GM23338 (cell line): ENCODE measurements around the gene MYO16. TPM values are rescaled to one million over a fixed set of nuclear protein-coding genes. Genes with fewer than 3 reads are reported as not detected.

Source experiments
- ATAC-seq: fragments of 200-7000 bp; cut with Tn5 transposase; 3 replicates; pipeline ENCODE4 v1.9.1; 2020
- DNase-seq: peaks from one replicate; pipeline ENCODE4 v3.0.0-alpha.2; 2015; ENCODE audit warnings: low spot score
- H2AFZ ChIP-seq: fragments of 200-600 bp; sonication (generic); 2 replicates; pipeline ENCODE4 v1.8.0; 2016; ENCODE audit warnings: antibody characterized with exemption, mild to moderate bottlenecking, moderate library complexity
- H3F3A ChIP-seq: fragments of 200-600 bp; sonication (generic); replicated peaks from 2 replicates; pipeline ENCODE4 v1.8.0; 2017; ENCODE audit warnings: antibody characterized with exemption, mixed run types, low read depth
- H3K27ac ChIP-seq: fragments of 200-600 bp; sonication (generic); 2 replicates; pipeline ENCODE4 v1.6.1; 2016; ENCODE audit warnings: low read depth
- H3K27me3 ChIP-seq: fragments of 200-600 bp; sonication (generic); 2 replicates; pipeline ENCODE4 v1.8.0; 2016; ENCODE audit warnings: mild to moderate bottlenecking, mixed run types, moderate library complexity; ENCODE audit not compliant: insufficient read depth
- H3K36me3 ChIP-seq: fragments of 200-600 bp; sonication (generic); 2 replicates; pipeline ENCODE4 v1.8.0; 2016; ENCODE audit warnings: mild to moderate bottlenecking; ENCODE audit not compliant: insufficient read depth
- H3K4me1 ChIP-seq: fragments of 200-600 bp; sonication (generic); 2 replicates; pipeline ENCODE4 v1.8.0; 2016; ENCODE audit warnings: mild to moderate bottlenecking, moderate library complexity; ENCODE audit not compliant: insufficient read depth
- H3K4me2 ChIP-seq: fragments of 200-600 bp; sonication (generic); 2 replicates; pipeline ENCODE4 v1.7.1; 2017; ENCODE audit warnings: mixed run types
- H3K4me3 ChIP-seq: fragments of 200-600 bp; sonication (generic); 2 replicates; pipeline ENCODE4 v1.6.1; 2016; ENCODE audit warnings: mixed run types
- H3K79me2 ChIP-seq: fragments of 200-600 bp; sonication (generic); replicated peaks from 2 replicates; pipeline ENCODE4 v1.8.0; 2017; ENCODE audit warnings: mild to moderate bottlenecking; ENCODE audit not compliant: insufficient read depth
- H3K9me2 ChIP-seq: fragments of 200-600 bp; sonication (generic); 2 replicates; pipeline ENCODE4 v1.8.0; 2017; ENCODE audit not compliant: insufficient read depth
- H4K20me1 ChIP-seq: fragments of 200-600 bp; sonication (generic); replicated peaks from 2 replicates; pipeline ENCODE4 v1.8.0; 2017; ENCODE audit warnings: mild to moderate bottlenecking; ENCODE audit not compliant: insufficient read depth
- H3K27ac Mint-ChIP-seq: 2 replicates; pipeline ENCODE4 v1.8.0; 2020; ENCODE audit warnings: inconsistent platforms, mild to moderate bottlenecking, moderate library complexity, mixed read lengths
- H3K27me3 Mint-ChIP-seq: 3 replicates; pipeline ENCODE4 v1.8.0; 2022; ENCODE audit warnings: low read depth, mild to moderate bottlenecking, moderate library complexity, mixed read lengths, inconsistent platforms; ENCODE audit not compliant: insufficient read depth, poor library complexity
- H3K36me3 Mint-ChIP-seq: 3 replicates; pipeline ENCODE4 v1.8.0; 2021; ENCODE audit warnings: low read depth, mild to moderate bottlenecking, inconsistent platforms, moderate library complexity, mixed read lengths
- H3K4me1 Mint-ChIP-seq: 3 replicates; pipeline ENCODE4 v1.8.0; 2020; ENCODE audit warnings: mild to moderate bottlenecking, inconsistent platforms, mixed read lengths
- H3K4me3 Mint-ChIP-seq: 3 replicates; pipeline ENCODE4 v1.8.0; 2021; ENCODE audit warnings: moderate library complexity, mild to moderate bottlenecking, inconsistent platforms, mixed read lengths
- H3K9me3 Mint-ChIP-seq: 3 replicates; pipeline ENCODE4 v1.8.0; 2020; ENCODE audit warnings: moderate library complexity, mild to moderate bottlenecking, inconsistent platforms, mixed read lengths
- CREB1 ChIP-seq: fragments of 250-450 bp; sonication (Bioruptor Pico); IDR thresholded peaks from 2 replicates; pipeline ENCODE4 v1.5.0; 2020; ENCODE audit warnings: low read depth, mild to moderate bottlenecking, moderate library complexity
- EZH2 ChIP-seq: fragments of 200-600 bp; sonication (generic); IDR thresholded peaks from one replicate; pipeline ENCODE4 v1.8.0; 2017; ENCODE audit warnings: antibody characterized with exemption, mild to moderate bottlenecking, low read depth; ENCODE audit not compliant: unreplicated experiment
- EZH2phosphoT487 ChIP-seq: fragments of 200-600 bp; sonication (generic); IDR thresholded peaks from one replicate; pipeline ENCODE4 v1.8.1; 2018; ENCODE audit warnings: antibody characterized with exemption; ENCODE audit not compliant: unreplicated experiment
- JUNB ChIP-seq: IDR thresholded peaks from one replicate; pipeline ENCODE4 v1.6.1; 2016; ENCODE audit warnings: antibody characterized with exemption; ENCODE audit not compliant: unreplicated experiment
- NANOG ChIP-seq: IDR thresholded peaks from 2 replicates; pipeline ENCODE4 v1.6.1; 2016; ENCODE audit warnings: antibody characterized with exemption, borderline replicate concordance
- POLR2AphosphoS5 ChIP-seq: IDR thresholded peaks from 2 replicates; pipeline ENCODE4 v1.6.1; 2016; ENCODE audit warnings: antibody characterized with exemption, low read depth
- STAT1 ChIP-seq: IDR thresholded peaks from one replicate; pipeline ENCODE4 v1.6.1; 2016; ENCODE audit warnings: antibody characterized with exemption; ENCODE audit not compliant: unreplicated experiment
- ZNF114 ChIP-seq: fragments of 250-450 bp; sonication (Bioruptor Pico); IDR thresholded peaks from 2 replicates; pipeline ENCODE4 v1.5.0; 2020; ENCODE audit warnings: mild to moderate bottlenecking, moderate library complexity
- ZNF331 ChIP-seq: fragments of 250-450 bp; sonication (Bioruptor Pico); IDR thresholded peaks from 2 replicates; pipeline ENCODE4 v1.5.0; 2020; ENCODE audit warnings: low read depth, mild to moderate bottlenecking, moderate library complexity
- polyA plus RNA-seq: library from polyadenylated mRNA; unstranded; fragments of >200 nt; fragmentation: Nextera tagmentation; extraction: Ambion mirVana; gene quantifications from 2 replicates; pipeline ENCODE4 v1.2.1, GENCODE V29; 2016
- total RNA-seq: library from RNA; depleted of rRNA; stranded (reverse); fragments of >200 nt; shearing (Covaris generic); gene quantifications from 2 replicates; pipeline ENCODE4 v1.2.3, GENCODE V29; 2014
- TF ChIP-seq, protein P1 (sequence below): IDR thresholded peaks from one replicate; pipeline ENCODE4 v1.6.1; 2018; ENCODE audit warnings: antibody characterized with exemption; ENCODE audit not compliant: unreplicated experiment
- TF ChIP-seq, protein P2 (sequence below): fragments of 250-450 bp; sonication (Bioruptor Pico); IDR thresholded peaks from 2 replicates; pipeline ENCODE4 v1.5.0; 2020; ENCODE audit warnings: mild to moderate bottlenecking, moderate library complexity
- TF ChIP-seq, protein P3 (sequence below): IDR thresholded peaks from 2 replicates; pipeline ENCODE4 v1.6.1; 2016; ENCODE audit warnings: antibody characterized with exemption
- TF ChIP-seq, protein P4 (sequence below), 2 experiments: fragments of 200-600 bp in 1 of 2; sonication (generic) in 1 of 2; conservative IDR thresholded peaks; 2 replicates each; pipeline versions ENCODE4 v1.5.1 to v1.6.1; 2016 to 2017; ENCODE audit warnings: antibody characterized with exemption in 2 of 2, low read depth in 2 of 2, mild to moderate bottlenecking in 2 of 2, moderate library complexity in 1 of 2

The MYO16 gene
- total and polyA plus RNA-seq, 2 experiments from 2014 or later: 0.10 to 0.13 TPM

DNA sequence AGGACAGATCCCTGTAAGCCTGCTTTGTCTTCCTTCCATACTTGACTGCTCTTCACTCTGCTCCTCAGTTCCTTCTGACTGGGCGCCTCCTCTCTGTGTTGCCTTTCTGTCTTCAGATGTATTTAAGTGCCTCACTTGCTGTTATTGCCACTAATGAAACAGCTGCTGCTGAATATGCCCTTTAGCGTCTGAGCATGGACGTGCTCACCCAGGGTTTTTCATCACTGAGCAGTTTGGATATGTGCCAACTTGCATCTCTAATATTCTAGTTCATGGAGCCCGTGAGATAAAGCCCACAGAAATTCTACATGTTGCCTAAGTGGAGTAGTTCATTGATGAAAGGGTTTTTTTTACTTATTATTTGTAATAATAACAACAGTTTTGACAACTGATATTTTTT, 198.2 kb downstream of the MYO16 start:
- Histone ChIP-seq H3F3A (no peaks in the 10 kb centered on the region), H3K36me3 (no peaks in the 10 kb centered on the region), H2AFZ (no peak overlapping the region), H3K27me3 (no peaks in the 10 kb centered on the region), H4K20me1 (no peaks in the 10 kb centered on the region), H3K9me2 (no peaks in the 10 kb centered on the region; the same call in 1 of the 2 replicates), H3K4me1 (no peaks in the 10 kb centered on the region), H3K4me3 (no peak overlapping the region), H3K4me2 (no peak overlapping the region), H3K27ac (no peak overlapping the region), H3K79me2 (no peaks in the 10 kb centered on the region)
- Mint-ChIP-seq H3K27me3 (no peaks in the 10 kb centered on the region), H3K4me3 (no peak overlapping the region), H3K36me3 (peaks cover 13% of the 10 kb centered on the region; the same call in 2 of the 3 replicates), H3K27ac (no peak overlapping the region), H3K4me1 (no peaks in the 10 kb centered on the region), H3K9me3 (peaks cover 22% of the 10 kb centered on the region)
- ATAC-seq (no peak), DNase-seq (no peak)
- TF ChIP-seq ZNF331 (CRISPR knock-in tag) (no peak), CREB1 (no peak), JUNB (no peak), NANOG (no peak), POLR2AphosphoS5 (no peak), ZNF114 (CRISPR knock-in tag) (no peak), EZH2 (no peak), STAT1 (no peak), EZH2phosphoT487 (no peak)
- TF ChIP-seq, protein P1, sequence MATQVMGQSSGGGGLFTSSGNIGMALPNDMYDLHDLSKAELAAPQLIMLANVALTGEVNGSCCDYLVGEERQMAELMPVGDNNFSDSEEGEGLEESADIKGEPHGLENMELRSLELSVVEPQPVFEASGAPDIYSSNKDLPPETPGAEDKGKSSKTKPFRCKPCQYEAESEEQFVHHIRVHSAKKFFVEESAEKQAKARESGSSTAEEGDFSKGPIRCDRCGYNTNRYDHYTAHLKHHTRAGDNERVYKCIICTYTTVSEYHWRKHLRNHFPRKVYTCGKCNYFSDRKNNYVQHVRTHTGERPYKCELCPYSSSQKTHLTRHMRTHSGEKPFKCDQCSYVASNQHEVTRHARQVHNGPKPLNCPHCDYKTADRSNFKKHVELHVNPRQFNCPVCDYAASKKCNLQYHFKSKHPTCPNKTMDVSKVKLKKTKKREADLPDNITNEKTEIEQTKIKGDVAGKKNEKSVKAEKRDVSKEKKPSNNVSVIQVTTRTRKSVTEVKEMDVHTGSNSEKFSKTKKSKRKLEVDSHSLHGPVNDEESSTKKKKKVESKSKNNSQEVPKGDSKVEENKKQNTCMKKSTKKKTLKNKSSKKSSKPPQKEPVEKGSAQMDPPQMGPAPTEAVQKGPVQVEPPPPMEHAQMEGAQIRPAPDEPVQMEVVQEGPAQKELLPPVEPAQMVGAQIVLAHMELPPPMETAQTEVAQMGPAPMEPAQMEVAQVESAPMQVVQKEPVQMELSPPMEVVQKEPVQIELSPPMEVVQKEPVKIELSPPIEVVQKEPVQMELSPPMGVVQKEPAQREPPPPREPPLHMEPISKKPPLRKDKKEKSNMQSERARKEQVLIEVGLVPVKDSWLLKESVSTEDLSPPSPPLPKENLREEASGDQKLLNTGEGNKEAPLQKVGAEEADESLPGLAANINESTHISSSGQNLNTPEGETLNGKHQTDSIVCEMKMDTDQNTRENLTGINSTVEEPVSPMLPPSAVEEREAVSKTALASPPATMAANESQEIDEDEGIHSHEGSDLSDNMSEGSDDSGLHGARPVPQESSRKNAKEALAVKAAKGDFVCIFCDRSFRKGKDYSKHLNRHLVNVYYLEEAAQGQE: no peak
- TF ChIP-seq, protein P2, sequence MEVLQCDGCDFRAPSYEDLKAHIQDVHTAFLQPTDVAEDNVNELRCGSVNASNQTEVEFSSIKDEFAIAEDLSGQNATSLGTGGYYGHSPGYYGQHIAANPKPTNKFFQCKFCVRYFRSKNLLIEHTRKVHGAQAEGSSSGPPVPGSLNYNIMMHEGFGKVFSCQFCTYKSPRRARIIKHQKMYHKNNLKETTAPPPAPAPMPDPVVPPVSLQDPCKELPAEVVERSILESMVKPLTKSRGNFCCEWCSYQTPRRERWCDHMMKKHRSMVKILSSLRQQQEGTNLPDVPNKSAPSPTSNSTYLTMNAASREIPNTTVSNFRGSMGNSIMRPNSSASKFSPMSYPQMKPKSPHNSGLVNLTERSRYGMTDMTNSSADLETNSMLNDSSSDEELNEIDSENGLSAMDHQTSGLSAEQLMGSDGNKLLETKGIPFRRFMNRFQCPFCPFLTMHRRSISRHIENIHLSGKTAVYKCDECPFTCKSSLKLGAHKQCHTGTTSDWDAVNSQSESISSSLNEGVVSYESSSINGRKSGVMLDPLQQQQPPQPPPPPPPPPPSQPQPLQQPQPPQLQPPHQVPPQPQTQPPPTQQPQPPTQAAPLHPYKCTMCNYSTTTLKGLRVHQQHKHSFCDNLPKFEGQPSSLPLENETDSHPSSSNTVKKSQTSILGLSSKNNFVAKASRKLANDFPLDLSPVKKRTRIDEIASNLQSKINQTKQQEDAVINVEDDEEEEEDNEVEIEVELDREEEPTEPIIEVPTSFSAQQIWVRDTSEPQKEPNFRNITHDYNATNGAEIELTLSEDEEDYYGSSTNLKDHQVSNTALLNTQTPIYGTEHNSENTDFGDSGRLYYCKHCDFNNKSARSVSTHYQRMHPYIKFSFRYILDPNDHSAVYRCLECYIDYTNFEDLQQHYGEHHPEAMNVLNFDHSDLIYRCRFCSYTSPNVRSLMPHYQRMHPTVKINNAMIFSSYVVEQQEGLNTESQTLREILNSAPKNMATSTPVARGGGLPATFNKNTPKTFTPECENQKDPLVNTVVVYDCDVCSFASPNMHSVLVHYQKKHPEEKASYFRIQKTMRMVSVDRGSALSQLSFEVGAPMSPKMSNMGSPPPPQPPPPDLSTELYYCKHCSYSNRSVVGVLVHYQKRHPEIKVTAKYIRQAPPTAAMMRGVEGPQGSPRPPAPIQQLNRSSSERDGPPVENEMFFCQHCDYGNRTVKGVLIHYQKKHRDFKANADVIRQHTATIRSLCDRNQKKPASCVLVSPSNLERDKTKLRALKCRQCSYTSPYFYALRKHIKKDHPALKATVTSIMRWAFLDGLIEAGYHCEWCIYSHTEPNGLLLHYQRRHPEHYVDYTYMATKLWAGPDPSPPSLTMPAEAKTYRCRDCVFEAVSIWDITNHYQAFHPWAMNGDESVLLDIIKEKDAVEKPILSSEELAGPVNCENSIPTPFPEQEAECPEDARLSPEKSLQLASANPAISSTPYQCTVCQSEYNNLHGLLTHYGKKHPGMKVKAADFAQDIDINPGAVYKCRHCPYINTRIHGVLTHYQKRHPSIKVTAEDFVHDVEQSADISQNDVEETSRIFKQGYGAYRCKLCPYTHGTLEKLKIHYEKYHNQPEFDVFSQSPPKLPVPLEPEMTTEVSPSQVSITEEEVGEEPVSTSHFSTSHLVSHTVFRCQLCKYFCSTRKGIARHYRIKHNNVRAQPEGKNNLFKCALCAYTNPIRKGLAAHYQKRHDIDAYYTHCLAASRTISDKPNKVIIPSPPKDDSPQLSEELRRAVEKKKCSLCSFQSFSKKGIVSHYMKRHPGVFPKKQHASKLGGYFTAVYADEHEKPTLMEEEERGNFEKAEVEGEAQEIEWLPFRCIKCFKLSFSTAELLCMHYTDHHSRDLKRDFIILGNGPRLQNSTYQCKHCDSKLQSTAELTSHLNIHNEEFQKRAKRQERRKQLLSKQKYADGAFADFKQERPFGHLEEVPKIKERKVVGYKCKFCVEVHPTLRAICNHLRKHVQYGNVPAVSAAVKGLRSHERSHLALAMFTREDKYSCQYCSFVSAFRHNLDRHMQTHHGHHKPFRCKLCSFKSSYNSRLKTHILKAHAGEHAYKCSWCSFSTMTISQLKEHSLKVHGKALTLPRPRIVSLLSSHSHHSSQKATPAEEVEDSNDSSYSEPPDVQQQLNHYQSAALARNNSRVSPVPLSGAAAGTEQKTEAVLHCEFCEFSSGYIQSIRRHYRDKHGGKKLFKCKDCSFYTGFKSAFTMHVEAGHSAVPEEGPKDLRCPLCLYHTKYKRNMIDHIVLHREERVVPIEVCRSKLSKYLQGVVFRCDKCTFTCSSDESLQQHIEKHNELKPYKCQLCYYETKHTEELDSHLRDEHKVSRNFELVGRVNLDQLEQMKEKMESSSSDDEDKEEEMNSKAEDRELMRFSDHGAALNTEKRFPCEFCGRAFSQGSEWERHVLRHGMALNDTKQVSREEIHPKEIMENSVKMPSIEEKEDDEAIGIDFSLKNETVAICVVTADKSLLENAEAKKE (CRISPR knock-in tag): no peak
- TF ChIP-seq, protein P3, sequence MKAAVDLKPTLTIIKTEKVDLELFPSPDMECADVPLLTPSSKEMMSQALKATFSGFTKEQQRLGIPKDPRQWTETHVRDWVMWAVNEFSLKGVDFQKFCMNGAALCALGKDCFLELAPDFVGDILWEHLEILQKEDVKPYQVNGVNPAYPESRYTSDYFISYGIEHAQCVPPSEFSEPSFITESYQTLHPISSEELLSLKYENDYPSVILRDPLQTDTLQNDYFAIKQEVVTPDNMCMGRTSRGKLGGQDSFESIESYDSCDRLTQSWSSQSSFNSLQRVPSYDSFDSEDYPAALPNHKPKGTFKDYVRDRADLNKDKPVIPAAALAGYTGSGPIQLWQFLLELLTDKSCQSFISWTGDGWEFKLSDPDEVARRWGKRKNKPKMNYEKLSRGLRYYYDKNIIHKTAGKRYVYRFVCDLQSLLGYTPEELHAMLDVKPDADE: no peak
- TF ChIP-seq, protein P4, sequence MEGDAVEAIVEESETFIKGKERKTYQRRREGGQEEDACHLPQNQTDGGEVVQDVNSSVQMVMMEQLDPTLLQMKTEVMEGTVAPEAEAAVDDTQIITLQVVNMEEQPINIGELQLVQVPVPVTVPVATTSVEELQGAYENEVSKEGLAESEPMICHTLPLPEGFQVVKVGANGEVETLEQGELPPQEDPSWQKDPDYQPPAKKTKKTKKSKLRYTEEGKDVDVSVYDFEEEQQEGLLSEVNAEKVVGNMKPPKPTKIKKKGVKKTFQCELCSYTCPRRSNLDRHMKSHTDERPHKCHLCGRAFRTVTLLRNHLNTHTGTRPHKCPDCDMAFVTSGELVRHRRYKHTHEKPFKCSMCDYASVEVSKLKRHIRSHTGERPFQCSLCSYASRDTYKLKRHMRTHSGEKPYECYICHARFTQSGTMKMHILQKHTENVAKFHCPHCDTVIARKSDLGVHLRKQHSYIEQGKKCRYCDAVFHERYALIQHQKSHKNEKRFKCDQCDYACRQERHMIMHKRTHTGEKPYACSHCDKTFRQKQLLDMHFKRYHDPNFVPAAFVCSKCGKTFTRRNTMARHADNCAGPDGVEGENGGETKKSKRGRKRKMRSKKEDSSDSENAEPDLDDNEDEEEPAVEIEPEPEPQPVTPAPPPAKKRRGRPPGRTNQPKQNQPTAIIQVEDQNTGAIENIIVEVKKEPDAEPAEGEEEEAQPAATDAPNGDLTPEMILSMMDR (conservative IDR thresholded peaks at IDR 0.05; ENCODE audit: low read depth in 2 of 2): no peak
